Measurements from ENCODE around the gene DCUN1D2.

- TF ChIP-seq POLR2AphosphoS5 (IDR thresholded peaks at IDR 0.05): no peak
- no peak for TF ChIP-seq POLR2A (IDR thresholded peaks at IDR 0.05)
Observed at GRCh38 chr13:113518076-113518803, 27.7 kb upstream of the DCUN1D2 start.
